ENCODE measurements around the gene TM2D1. TPM values are rescaled to one million over a fixed set of nuclear protein-coding genes. Genes with fewer than 3 reads are reported as not detected.

The TM2D1 gene
- total and polyA plus RNA-seq, 9 of the 15 experiments (the other 6 are each of a cell fraction or from before 2014, with no cell fraction given) = 24.5 to 65.2 (median 47.7) TPM

GRCh38 chr1:61724813-61725694, at the start of gene TM2D1 (continued):
- TF ChIP-seq TFAP4 (CRISPR knock-in tag; IDR thresholded peaks at IDR 0.05; ENCODE audit: borderline replicate concordance) = peak; percentile 81; the same call in 1 of the 2 replicates
- no peak for TF ChIP-seq RBM39 (optimal IDR thresholded peaks at IDR 0.05; ENCODE audit: low read depth, low read length)
- no peak for TF ChIP-seq NR1H2 (CRISPR knock-in tag; IDR thresholded peaks at IDR 0.05)
- TF ChIP-seq RHOXF2B (CRISPR knock-in tag; conservative IDR thresholded peaks at IDR 0.05) = no peak
- TF ChIP-seq CREBBP (IDR thresholded peaks at IDR 0.05; ENCODE audit: low read depth, low read length) = no peak
- TF ChIP-seq PRPF4 (IDR thresholded peaks at IDR 0.05; ENCODE audit: insufficient read depth, low read depth, low read length, poor library complexity, severe bottlenecking) = no peak
- peak; percentile 97 for TF ChIP-seq ELF1 (tag; IDR thresholded peaks at IDR 0.05)
- TF ChIP-seq MNT (conservative IDR thresholded peaks at IDR 0.05) = peak in 1 of 2 experiments; percentile 62; a peak in 2 of 4 replicates
- TF ChIP-seq CBX3 (IDR thresholded peaks at IDR 0.05; ENCODE audit: borderline replicate concordance in 1 of 2, low read length in 2 of 2) = no peak
- 0 out of 2 replicates have a peak, but pooled peaks have one; percentile 89 for TF ChIP-seq ZBTB49 (CRISPR knock-in tag; IDR thresholded peaks at IDR 0.05; ENCODE audit: borderline replicate concordance)
- no peak for TF ChIP-seq RBM22 (IDR thresholded peaks at IDR 0.05; ENCODE audit: low read depth, low read length, poor library complexity, severe bottlenecking)
- TF ChIP-seq CTCF (IDR thresholded peaks at IDR 0.05 in 2 of 3, conservative IDR thresholded peaks at IDR 0.05 in 1 of 3; ENCODE audit: insufficient read depth in 2 of 3, low read depth in 1 of 3, low read length in 3 of 3) = no peak; a peak in 1 of 6 replicates
- no peak for TF ChIP-seq PHF21A (IDR thresholded peaks at IDR 0.05; ENCODE audit: borderline replicate concordance, low read depth)

All from K562 (cell line).